H1 (cell line): ENCODE measurements around the gene MOGAT3. TPM values are rescaled to one million over a fixed set of nuclear protein-coding genes. Genes with fewer than 3 reads are reported as not detected.
A peak's percentile ranks its signal among the peaks of the same experiment; 100 is the strongest.

ENCODE experiments used
- CTCF ChIA-PET: fragments of 300-600 bp; sonication (Branson Sonifier 250); formaldehyde crosslinking; loops from one replicate; lab custom pipeline; 2021; ENCODE audit not compliant: partially characterized antibody; lab: Charles Lee
- POLR2A ChIA-PET: fragments of 300-600 bp; sonication (Branson Sonifier 250); formaldehyde crosslinking; loops from one replicate; lab custom pipeline; 2021; ENCODE audit warnings: inconsistent platforms; ENCODE audit not compliant: partially characterized antibody; lab: Charles Lee
- DNase-seq, 2 experiments: peaks; one replicate each; pipeline versions ENCODE4 v3.0.0 to v3.0.0-alpha.2; 2010 to 2022; ENCODE audit warnings: low spot score in 2 of 2, low read depth in 1 of 2, mixed read lengths in 1 of 2
- FAIRE-seq: peaks from 2 replicates; lab custom pipeline; 2011; peaks lifted over from hg19 to GRCh38; lab: Jason Lieb, UNC
- H2AFZ ChIP-seq: 2 replicates; pipeline ENCODE4 v1.8.1; 2012; ENCODE audit warnings: low read length, inconsistent platforms
- H2AK5ac ChIP-seq: 2 replicates; pipeline ENCODE4 v1.6.1; 2013; ENCODE audit warnings: low read depth, low read length
- H2BK120ac ChIP-seq: replicated peaks from 2 replicates; pipeline ENCODE3; 2013; ENCODE audit warnings: low read depth, low read length, inconsistent platforms
- H2BK12ac ChIP-seq: 2 replicates; pipeline ENCODE4 v1.6.1; 2013; ENCODE audit warnings: low read depth, low read length
- H2BK15ac ChIP-seq: 2 replicates; pipeline ENCODE4 v1.6.1; 2013; ENCODE audit warnings: low read length
- H2BK20ac ChIP-seq: 2 replicates; pipeline ENCODE4 v1.6.1; 2013; ENCODE audit warnings: low read length
- H2BK5ac ChIP-seq: 2 replicates; pipeline ENCODE4 v1.6.1; 2013; ENCODE audit warnings: low read depth, low read length
- H3K14ac ChIP-seq: 2 replicates; pipeline ENCODE4 v1.6.1; 2013; ENCODE audit warnings: inconsistent platforms; ENCODE audit not compliant: insufficient read length
- H3K18ac ChIP-seq: 2 replicates; pipeline ENCODE4 v1.6.1; 2013; ENCODE audit warnings: low read length; ENCODE audit errors: extremely low read depth
- H3K23ac ChIP-seq: 2 replicates; pipeline ENCODE4 v1.6.1; 2013; ENCODE audit warnings: inconsistent platforms; ENCODE audit not compliant: insufficient read length
- H3K23me2 ChIP-seq: 2 replicates; pipeline ENCODE4 v1.6.1; 2013; ENCODE audit warnings: low read depth, low read length
- H3K27ac ChIP-seq: 2 replicates; pipeline ENCODE4 v1.6.1; 2011; ENCODE audit warnings: low read depth, low read length, inconsistent platforms
- H3K27me3 ChIP-seq, 4 experiments: replicated peaks in 1 of 4; 1 replicate in 1 of 4; 2 replicates in 3 of 4; pipeline versions ENCODE4 v1.6.1 to v1.8.1; 2011 to 2013; ENCODE audit warnings: low read length in 3 of 4, mild to moderate bottlenecking in 3 of 4, inconsistent platforms in 2 of 4, mixed read lengths in 2 of 4, moderate library complexity in 1 of 4; ENCODE audit not compliant: control insufficient read depth in 3 of 4, insufficient read depth in 3 of 4; ENCODE audit errors: extremely low read depth in 1 of 4
- H3K36me3 ChIP-seq, 4 experiments: 2 replicates each; pipeline versions ENCODE4 v1.6.1 to v1.8.1; 2011 to 2013; ENCODE audit warnings: mild to moderate bottlenecking in 4 of 4, low read length in 3 of 4, moderate library complexity in 2 of 4, control low read depth in 1 of 4, inconsistent platforms in 1 of 4; ENCODE audit not compliant: insufficient read depth in 4 of 4, control insufficient read depth in 2 of 4
- H3K4ac ChIP-seq: replicated peaks from 2 replicates; pipeline ENCODE3; 2013; ENCODE audit warnings: low read length, low read depth, mixed read lengths, inconsistent platforms; ENCODE audit not compliant: insufficient read length
- H3K4me1 ChIP-seq, 4 experiments: replicated peaks in 1 of 4; 1 replicate in 1 of 4; 2 replicates in 3 of 4; pipeline versions ENCODE4 v1.6.1 to v1.8.1; 2011 to 2013; ENCODE audit warnings: low read length in 3 of 4, inconsistent platforms in 2 of 4, mixed read lengths in 1 of 4; ENCODE audit not compliant: insufficient read depth in 4 of 4, control insufficient read depth in 3 of 4
- H3K4me2 ChIP-seq, 2 experiments: 2 replicates each; pipeline versions ENCODE4 v1.6.1 to v1.8.1; 2011 to 2013; ENCODE audit warnings: low read depth in 2 of 2, low read length in 2 of 2, control low read depth in 1 of 2, inconsistent platforms in 1 of 2, mild to moderate bottlenecking in 1 of 2; ENCODE audit not compliant: insufficient read depth in 1 of 2
- H3K4me3 ChIP-seq, 4 experiments: fragments of 200-600, 300-600 bp in 1 of 4; sonication (generic), shearing (Covaris generic), sonication (Bioruptor Twin) in 1 of 4; 2 replicates each; pipeline versions ENCODE4 v1.5.1 to v1.8.1; 2011 to 2016; ENCODE audit warnings: low read length in 4 of 4, low read depth in 3 of 4, control low read depth in 2 of 4, inconsistent platforms in 2 of 4, mild to moderate bottlenecking in 2 of 4, mixed read lengths in 1 of 4, moderate library complexity in 1 of 4; ENCODE audit not compliant: insufficient read depth in 2 of 4; ENCODE audit errors: extremely low read depth in 1 of 4
- H3K56ac ChIP-seq: replicated peaks from 2 replicates; pipeline ENCODE3; 2013; ENCODE audit warnings: low read depth, mild to moderate bottlenecking, mixed read lengths, low read length, inconsistent platforms; ENCODE audit not compliant: insufficient read length
- H3K79me1 ChIP-seq: 2 replicates; pipeline ENCODE4 v1.6.1; 2013; ENCODE audit warnings: low read depth, low read length, control low read depth
- H3K79me2 ChIP-seq, 2 experiments: 2 replicates each; pipeline versions ENCODE4 v1.6.1 to v1.8.1; 2012 to 2013; ENCODE audit warnings: low read length in 2 of 2, mild to moderate bottlenecking in 2 of 2, inconsistent platforms in 1 of 2; ENCODE audit not compliant: insufficient read depth in 2 of 2, control insufficient read depth in 1 of 2
- H3K9ac ChIP-seq, 4 experiments: replicated peaks in 1 of 4; 1 replicate in 1 of 4; 2 replicates in 3 of 4; pipeline versions ENCODE4 v1.6.1 to v1.8.1; 2011 to 2013; ENCODE audit warnings: low read depth in 3 of 4, low read length in 3 of 4, control low read depth in 2 of 4, mild to moderate bottlenecking in 2 of 4, moderate library complexity in 2 of 4, inconsistent platforms in 1 of 4; ENCODE audit errors: extremely low read depth in 1 of 4
- H3K9me3 ChIP-seq, 2 experiments: 2 replicates each; pipeline versions ENCODE4 v1.6.1 to v1.8.1; 2012 to 2013; ENCODE audit warnings: mild to moderate bottlenecking in 2 of 2, moderate library complexity in 2 of 2, control low read depth in 1 of 2, inconsistent platforms in 1 of 2, low read depth in 1 of 2, low read length in 1 of 2, mixed read lengths in 1 of 2; ENCODE audit not compliant: insufficient read depth in 2 of 2
- H4K20me1 ChIP-seq, 2 experiments: replicated peaks in 1 of 2; 2 replicates each; pipeline versions ENCODE3 to v1.8.1; 2011 to 2013; ENCODE audit warnings: inconsistent platforms in 2 of 2, low read length in 2 of 2, mild to moderate bottlenecking in 1 of 2; ENCODE audit not compliant: insufficient read depth in 2 of 2, control insufficient read depth in 1 of 2
- H4K5ac ChIP-seq: 2 replicates; pipeline ENCODE4 v1.6.1; 2013; ENCODE audit warnings: low read length, low read depth, mixed read lengths, inconsistent platforms; ENCODE audit not compliant: insufficient read length
- H4K8ac ChIP-seq: 2 replicates; pipeline ENCODE4 v1.8.0; 2013; ENCODE audit warnings: mild to moderate bottlenecking, moderate library complexity, low read length, inconsistent platforms; ENCODE audit not compliant: insufficient read depth; ENCODE audit errors: extremely low read depth
- H4K91ac ChIP-seq: replicated peaks from 2 replicates; pipeline ENCODE3; 2013; ENCODE audit warnings: low read length, mixed read lengths, inconsistent platforms; ENCODE audit not compliant: insufficient read length
- ATF3 ChIP-seq: IDR thresholded peaks from 2 replicates; pipeline ENCODE4 v1.6.1; 2011; ENCODE audit warnings: low read depth, mild to moderate bottlenecking, low read length; ENCODE audit not compliant: insufficient read depth
- BCL11A ChIP-seq, 2 experiments: IDR thresholded peaks; one replicate each; pipeline ENCODE4 v1.6.1; 2011; ENCODE audit warnings: low read depth in 2 of 2, low read length in 2 of 2, mild to moderate bottlenecking in 2 of 2
- CHD1 ChIP-seq: IDR thresholded peaks from 2 replicates; pipeline ENCODE4 v1.6.1; 2012; ENCODE audit warnings: low read depth, low read length, improper control_type of control experiment
- EP300 ChIP-seq, 2 experiments: IDR thresholded peaks; 1 replicate in 1 of 2; 2 replicates in 1 of 2; pipeline ENCODE4 v1.6.1; 2011 to 2012; ENCODE audit warnings: low read depth in 2 of 2, low read length in 2 of 2, mild to moderate bottlenecking in 2 of 2, borderline replicate concordance in 1 of 2, inconsistent platforms in 1 of 2, moderate library complexity in 1 of 2
- MAX ChIP-seq: IDR thresholded peaks from 2 replicates; pipeline ENCODE4 v1.6.1; 2012; ENCODE audit warnings: inconsistent platforms
- RXRA ChIP-seq: IDR thresholded peaks from 2 replicates; pipeline ENCODE4 v1.6.1; 2011; ENCODE audit warnings: low read depth, mild to moderate bottlenecking, low read length, moderate library complexity; ENCODE audit not compliant: insufficient read depth
- SIN3A ChIP-seq, 2 experiments: IDR thresholded peaks in 1 of 2; conservative IDR thresholded peaks in 1 of 2; 2 replicates each; pipeline ENCODE4 v1.6.1; 2011 to 2012; ENCODE audit warnings: low read length in 2 of 2, improper control_type of control experiment in 1 of 2, low read depth in 1 of 2, mild to moderate bottlenecking in 1 of 2
- SP1 ChIP-seq: IDR thresholded peaks from 2 replicates; pipeline ENCODE4 v1.6.1; 2011; ENCODE audit warnings: low read depth, low read length
- TAF1 ChIP-seq: IDR thresholded peaks from 2 replicates; pipeline ENCODE4 v1.6.1; 2011; ENCODE audit warnings: mild to moderate bottlenecking, low read depth, low read length
- WGBS, 2 experiments: shearing (Covaris generic) in 1 of 2; methylation state at CpG; one replicate each; pipeline versions ENCODE4 v1.1.6 to v1.1.7; 2013 to 2015; ENCODE audit warnings: low lambda C conversion rate in 2 of 2, mixed read lengths in 2 of 2, inconsistent platforms in 1 of 2, low coverage in 1 of 2, missing lambda C conversion rate in 1 of 2; ENCODE audit not compliant: insufficient replicate concordance in 2 of 2, insufficient coverage in 1 of 2, insufficient read length in 1 of 2; ENCODE audit errors: extremely low coverage in 1 of 2, missing lambda C conversion rate in 1 of 2; 5-methylcytosine and 5-hydroxymethylcytosine counted together
- polyA plus RNA-seq, 7 experiments: library from polyadenylated mRNA; depleted of rRNA in 3 of 7; stranded (reverse) in 5 of 7; unstranded in 2 of 7; fragments of >200 nt in 5 of 7; fragments of 200-250 nt in 2 of 7; gene quantifications; 1 replicate in 5 of 7; 2 replicates in 1 of 7; 4 replicates in 1 of 7; pipeline versions ENCODE4 v1.2.1 to v1.2.3, GENCODE V29; 2011 to 2013; ENCODE audit warnings: missing spikeins in 2 of 7, mixed read lengths in 2 of 7
- total RNA-seq: library from RNA; stranded (reverse); fragmentation: NEBNext Ultra II Directional; extraction: Animal tissue kit (Norgen Biotek cat#: 25700); gene quantifications from 2 replicates; pipeline ENCODE4 v1.2.1, GENCODE V29; 2021

The MOGAT3 gene
- total and polyA plus RNA-seq, 2 of the 8 experiments (the other 6 are each of a cell fraction or from before 2014, with no cell fraction given), result 0.21 to 0.82 TPM

- H3K79me2 ChIP-seq, result no peaks in the 10 kb centered on the region
- no peak overlapping the region for H3K4ac ChIP-seq
- CTCF ChIA-PET, result interaction anchor here (0.6 to 3.0 kb wide), 12 partner anchors 10 to 115 kb away, joined by 3 to 22 read pairs (median 4); partner anchors contain the start of genes PLOD3 and ZNHIT1
- no peak overlapping the region for H3K27ac ChIP-seq
- peak overlapping the region; percentile 90 for H2BK120ac ChIP-seq
- peak in 1 of 2 experiments; percentile 78 for DNase-seq
- peak overlapping the region; percentile 61; the same call in 1 of the 2 replicates for H2BK15ac ChIP-seq
- peak overlapping the region; percentile 80; the same call in 1 of the 2 replicates for H2BK20ac ChIP-seq
- H4K8ac ChIP-seq, result peak overlapping the region; percentile 75
- H4K20me1 ChIP-seq, result peaks cover 0 to 2% of the 10 kb centered on the region in 2 experiments
- POLR2A ChIA-PET, result interaction anchor here (0.5 to 4.5 kb wide), 12 partner anchors 9 to 97 kb away, joined by 3 to 17 read pairs (median 4); partner anchors contain the start of genes PLOD3 and ZNHIT1
- H4K5ac ChIP-seq, result no peak overlapping the region
- peak overlapping the region; percentile 52; the same call in 1 of the 2 replicates for H2BK5ac ChIP-seq
- peak overlapping the region; percentile 59 to 67 for H3K4me2 ChIP-seq
- H3K9ac ChIP-seq, result peak overlapping the region in 2 of 4 experiments; percentile 25 to 38; a peak in 3 of 7 replicates
- no peak overlapping the region for H3K23ac ChIP-seq
- peaks cover 5 to 21% (median 14%) of the 10 kb centered on the region in 4 experiments for H3K4me1 ChIP-seq
- no peaks in the 10 kb centered on the region for H3K9me3 ChIP-seq
- H3K23me2 ChIP-seq, result peaks cover 8% of the 10 kb centered on the region; the same call in 1 of the 2 replicates
- no peak overlapping the region for H2AK5ac ChIP-seq
- peak overlapping the region; percentile 37 to 60 (median 47) for H3K4me3 ChIP-seq
- peak overlapping the region; percentile 99 for H4K91ac ChIP-seq
- no peak overlapping the region for H3K14ac ChIP-seq
- peak overlapping the region; percentile 86; the same call in 1 of the 2 replicates for H2AFZ ChIP-seq
- no peaks in the 10 kb centered on the region for H3K79me1 ChIP-seq
- peaks cover 0 to 16% (median 9%) of the 10 kb centered on the region in 4 experiments; a peak in 5 of 7 replicates for H3K27me3 ChIP-seq
- H3K56ac ChIP-seq, result peak overlapping the region; percentile 16
- FAIRE-seq, result no peak
- no peaks in the 10 kb centered on the region for H3K36me3 ChIP-seq
- H3K18ac ChIP-seq, result peak overlapping the region; percentile 97
- peak overlapping the region; percentile 96; the same call in 1 of the 2 replicates for H2BK12ac ChIP-seq
- 13% methylated on average over 51 of the region's 75 CpGs; no CpG with 5 or more reads in 1 of the 2 experiments for WGBS, 2 experiments
- no peak for TF ChIP-seq RXRA
- TF ChIP-seq SIN3A (conservative IDR thresholded peaks at IDR 0.05 in 1 of 2, IDR thresholded peaks at IDR 0.05 in 1 of 2; ENCODE audit: low read depth in 1 of 2, low read length in 2 of 2), result no peak
- TF ChIP-seq MAX, result peak; percentile 60
- no peak for TF ChIP-seq SP1
- no peak for TF ChIP-seq TAF1
- TF ChIP-seq ATF3, result no peak
- no peak for TF ChIP-seq BCL11A (IDR thresholded peaks at IDR 0.05; ENCODE audit: low read depth in 2 of 2, low read length in 2 of 2)
- TF ChIP-seq EP300 (IDR thresholded peaks at IDR 0.05; ENCODE audit: borderline replicate concordance in 1 of 2, low read depth in 2 of 2, low read length in 2 of 2), result no peak
- no peak for TF ChIP-seq CHD1
Measured at GRCh38 chr7:101201695-101202602, 1.1 kb upstream of the MOGAT3 start.
